Vagina (tissue), 2 donors: Measurements from ENCODE around the gene PTDSS2.

Experiments used
- POLR2AphosphoS5 ChIP-seq, 2 donors: sonication (generic); formaldehyde crosslinking; IDR thresholded peaks; one replicate each; pipeline ENCODE4 v1.9.0; 2017; ENCODE audit warnings: antibody characterized with exemption in 2 of 2, mild to moderate bottlenecking in 2 of 2, low read depth in 1 of 2; ENCODE audit not compliant: insufficient read depth in 1 of 2
- TF ChIP-seq, protein P1 (sequence below), 3 experiments: fragments of 450-650 bp in 2 of 3; fragments of 200-600 bp in 1 of 3; sonication (generic) in 1 of 3; IDR thresholded peaks; one replicate each; pipeline ENCODE4 v1.5.1; 2017 to 2019; ENCODE audit warnings: antibody characterized with exemption in 3 of 3, mild to moderate bottlenecking in 2 of 3, moderate library complexity in 2 of 3

DNA sequence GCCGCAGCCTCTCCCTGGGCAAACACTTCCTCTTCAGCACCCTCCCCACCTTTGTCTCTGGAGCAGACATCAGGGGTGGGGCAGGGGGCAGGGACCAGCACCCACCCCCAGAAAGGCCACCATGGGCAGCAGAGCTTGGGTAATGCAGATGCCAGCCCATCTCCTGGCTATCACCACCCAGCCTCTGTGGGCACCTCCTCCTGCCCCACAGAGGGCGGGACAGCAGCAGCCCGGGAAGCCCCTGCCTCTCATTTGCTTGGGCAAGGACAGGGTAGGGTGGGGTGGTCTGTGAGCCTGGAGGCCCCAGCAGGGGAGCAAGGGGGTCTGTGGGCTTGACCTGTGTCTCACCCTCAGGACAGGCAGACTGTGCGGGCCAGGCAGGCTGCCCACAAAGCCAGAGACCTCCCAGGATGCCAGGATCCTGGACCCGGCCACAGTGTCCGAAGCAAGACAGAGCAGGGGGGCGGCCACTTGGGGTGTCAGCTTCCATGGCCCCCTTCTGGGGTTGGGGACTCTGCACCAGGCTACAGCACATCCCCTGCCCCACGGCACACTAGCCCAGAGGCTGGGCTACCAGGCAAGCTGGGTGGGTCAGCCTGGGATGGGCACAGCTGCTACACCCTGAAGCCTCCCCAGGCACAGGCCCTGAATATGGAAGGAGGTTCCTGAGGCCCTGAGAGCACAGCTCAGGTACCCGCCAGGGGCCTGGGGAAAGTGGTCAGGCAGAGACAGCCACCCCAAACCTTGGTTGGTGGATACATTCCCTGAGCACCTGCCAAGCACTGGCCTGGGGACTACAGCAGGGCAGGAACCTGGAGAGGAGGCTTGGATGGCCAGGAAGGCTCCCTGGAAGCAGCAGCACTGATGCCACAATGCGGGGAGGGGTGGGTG is 52.5 kb downstream of the PTDSS2 start:
- no peak for TF ChIP-seq POLR2AphosphoS5 (IDR thresholded peaks at IDR 0.05; ENCODE audit: insufficient read depth in 1 of 2, low read depth in 1 of 2)
- TF ChIP-seq, protein P1, sequence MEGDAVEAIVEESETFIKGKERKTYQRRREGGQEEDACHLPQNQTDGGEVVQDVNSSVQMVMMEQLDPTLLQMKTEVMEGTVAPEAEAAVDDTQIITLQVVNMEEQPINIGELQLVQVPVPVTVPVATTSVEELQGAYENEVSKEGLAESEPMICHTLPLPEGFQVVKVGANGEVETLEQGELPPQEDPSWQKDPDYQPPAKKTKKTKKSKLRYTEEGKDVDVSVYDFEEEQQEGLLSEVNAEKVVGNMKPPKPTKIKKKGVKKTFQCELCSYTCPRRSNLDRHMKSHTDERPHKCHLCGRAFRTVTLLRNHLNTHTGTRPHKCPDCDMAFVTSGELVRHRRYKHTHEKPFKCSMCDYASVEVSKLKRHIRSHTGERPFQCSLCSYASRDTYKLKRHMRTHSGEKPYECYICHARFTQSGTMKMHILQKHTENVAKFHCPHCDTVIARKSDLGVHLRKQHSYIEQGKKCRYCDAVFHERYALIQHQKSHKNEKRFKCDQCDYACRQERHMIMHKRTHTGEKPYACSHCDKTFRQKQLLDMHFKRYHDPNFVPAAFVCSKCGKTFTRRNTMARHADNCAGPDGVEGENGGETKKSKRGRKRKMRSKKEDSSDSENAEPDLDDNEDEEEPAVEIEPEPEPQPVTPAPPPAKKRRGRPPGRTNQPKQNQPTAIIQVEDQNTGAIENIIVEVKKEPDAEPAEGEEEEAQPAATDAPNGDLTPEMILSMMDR (IDR thresholded peaks at IDR 0.05) = no peak
